Glomerular visceral epithelial cell (primary cell): ENCODE data around the gene SULT1E1.

Experiments used
- DNase-seq: peaks from one replicate; pipeline ENCODE4 v3.0.0-alpha.2; 2016; ENCODE audit errors: extremely low spot score

Gene SULT1E1

DNA sequence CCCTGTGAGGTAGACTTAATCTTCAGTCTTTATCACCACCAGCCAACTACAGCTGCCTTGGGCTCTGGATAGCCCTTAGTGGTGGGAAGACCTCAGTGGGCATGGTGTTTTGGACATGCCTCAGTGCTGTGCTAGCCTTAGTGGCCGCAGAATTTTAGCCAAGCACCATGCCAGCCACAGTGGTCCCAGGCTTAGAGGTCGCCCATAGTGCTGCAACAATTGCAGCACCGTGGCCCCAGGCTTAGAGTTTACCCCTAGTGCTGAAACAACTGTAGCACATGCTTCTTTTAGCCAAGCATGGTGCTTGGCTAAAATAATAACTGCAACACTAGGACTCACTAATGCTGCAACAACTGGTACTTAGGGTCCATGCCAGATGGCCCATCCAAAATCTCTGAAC, 60.6 kb downstream of the SULT1E1 start:
- no peak for DNase-seq

DNA sequence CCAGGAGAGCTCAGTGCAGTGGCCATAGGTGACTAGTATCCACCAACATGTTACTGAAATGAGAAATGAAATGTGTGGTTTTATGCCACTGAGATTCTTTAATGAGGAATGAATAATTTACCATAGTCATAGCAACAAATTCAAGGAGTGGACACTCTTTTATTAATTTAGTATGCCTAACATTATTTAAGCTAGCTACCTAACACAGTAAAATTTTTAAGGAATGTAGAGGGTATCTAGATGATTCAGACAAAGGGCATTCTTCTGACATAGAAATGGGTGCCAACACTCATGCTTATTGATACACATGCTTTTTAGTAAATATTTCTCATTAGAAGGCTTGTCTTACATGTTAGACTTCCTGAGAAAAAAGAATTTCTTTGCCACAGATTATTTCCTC, 66.2 kb downstream of the SULT1E1 start:
- no peak for DNase-seq
